Measurements from ENCODE around the gene FGFRL1. TPM values are rescaled to one million over a fixed set of nuclear protein-coding genes. Genes with fewer than 3 reads are reported as not detected.

Gene FGFRL1
- polyA plus RNA-seq, 4 donors = 33.3 to 45.2 (median 35.5) TPM

DNA sequence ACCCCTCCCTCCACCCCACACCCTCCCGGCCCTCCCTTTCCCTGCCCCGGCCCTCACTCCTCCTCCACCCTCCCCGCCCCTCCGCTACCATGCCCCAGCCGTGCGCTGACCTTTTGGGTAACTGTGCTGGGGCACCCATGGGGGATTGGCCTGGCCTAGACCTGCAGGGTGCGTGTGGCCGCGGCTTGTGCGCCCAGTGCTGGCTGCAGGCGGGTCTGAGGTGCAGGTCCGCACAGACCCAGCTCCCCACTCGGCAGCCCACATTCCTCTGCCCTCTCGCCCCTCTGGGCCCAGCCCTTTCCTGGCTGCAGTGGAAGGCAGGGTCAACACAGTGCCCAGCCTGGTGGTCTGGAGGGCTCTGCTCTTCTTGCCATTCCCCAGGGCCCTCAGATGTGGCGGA, 24.7 kb downstream of the FGFRL1 start:
- no peak for DNase-seq (ENCODE audit: low read depth in 4 of 4, low spot score in 3 of 4)

GRCh38 chr4:1036976-1037810, 25.8 kb downstream of the FGFRL1 start:
- DNase-seq (ENCODE audit: low read depth in 4 of 4, low spot score in 3 of 4) = no peak

- DNase-seq (ENCODE audit: low read depth in 4 of 4, low spot score in 3 of 4) = no peak
Observed at GRCh38 chr4:1038948-1039492, 27.6 kb downstream of the FGFRL1 start.

- DNase-seq (ENCODE audit: low read depth in 4 of 4, low spot score in 3 of 4) = no peak
Observed at GRCh38 chr4:1039493-1040343, 28.3 kb downstream of the FGFRL1 start.

DNA sequence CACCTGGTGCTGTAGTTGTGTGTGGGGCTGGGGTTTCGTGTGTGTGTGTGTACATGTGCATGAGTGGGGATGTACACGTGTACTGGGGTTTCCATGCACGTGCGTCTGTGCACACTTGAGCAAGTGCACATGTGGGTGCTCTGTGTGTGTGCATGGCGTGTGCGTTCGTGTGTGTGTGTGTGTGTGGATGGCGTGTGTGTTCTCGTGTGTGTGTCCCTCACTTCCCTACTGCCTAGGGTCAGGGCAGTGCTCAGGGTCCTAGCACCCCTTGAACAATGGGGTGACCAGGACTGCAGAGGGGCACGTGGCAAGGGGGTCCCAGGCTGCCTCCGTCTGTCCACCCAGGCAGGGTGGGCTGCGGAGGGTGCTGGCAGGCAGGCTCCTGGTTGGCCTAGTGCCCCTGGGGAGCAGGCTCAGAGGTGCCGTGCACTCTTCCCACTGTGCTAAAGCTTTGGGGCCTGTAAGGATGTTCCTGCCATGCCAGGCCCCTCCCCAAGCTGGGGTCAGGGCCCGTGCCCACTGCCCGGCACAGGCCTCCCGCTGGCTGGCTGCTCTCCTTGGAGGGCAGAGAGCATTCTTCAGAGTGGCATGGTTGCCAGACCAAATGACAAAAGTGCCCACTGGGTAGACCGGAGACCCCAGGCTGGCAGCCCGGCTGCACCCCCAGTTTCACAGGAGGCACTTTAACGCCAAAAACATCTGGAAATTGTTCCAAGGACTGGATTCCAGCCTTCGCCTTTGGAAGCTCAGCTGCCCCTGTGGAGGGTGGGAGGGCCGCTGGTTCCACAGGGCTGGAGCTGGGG, 29.1 kb downstream of the FGFRL1 start:
- no peak for DNase-seq (ENCODE audit: low read depth in 4 of 4, low spot score in 3 of 4)

- DNase-seq (ENCODE audit: low read depth in 4 of 4, low spot score in 3 of 4) = peak in 1 of 4 donors; percentile 47
Observed at GRCh38 chr4:1041147-1041935, 29.9 kb downstream of the FGFRL1 start.

DNA sequence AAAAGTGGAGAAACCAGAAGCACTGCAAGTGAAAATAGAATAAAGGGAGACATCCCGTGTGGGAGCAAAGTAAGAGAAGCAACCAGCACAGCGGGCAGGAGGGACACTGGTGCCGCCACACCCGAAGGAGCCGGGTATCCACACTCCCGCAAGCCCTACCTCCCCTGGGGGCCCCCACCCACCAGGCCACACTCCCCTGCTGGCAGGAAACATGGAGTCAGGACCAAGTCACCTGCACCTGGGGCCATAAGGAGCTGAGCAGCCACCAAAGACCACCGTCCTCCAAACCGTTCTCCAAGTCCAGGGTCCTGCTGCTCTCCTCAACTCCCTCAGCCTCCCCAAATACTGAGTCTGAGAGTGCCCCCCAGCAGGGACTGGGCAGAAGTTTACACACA, 30.5 kb downstream of the FGFRL1 start:
- no peak for DNase-seq (ENCODE audit: low read depth in 4 of 4, low spot score in 3 of 4)

GRCh38 chr4:1042352-1043055, 31.1 kb downstream of the FGFRL1 start:
- no peak for DNase-seq (ENCODE audit: low read depth in 4 of 4, low spot score in 3 of 4)

DNA sequence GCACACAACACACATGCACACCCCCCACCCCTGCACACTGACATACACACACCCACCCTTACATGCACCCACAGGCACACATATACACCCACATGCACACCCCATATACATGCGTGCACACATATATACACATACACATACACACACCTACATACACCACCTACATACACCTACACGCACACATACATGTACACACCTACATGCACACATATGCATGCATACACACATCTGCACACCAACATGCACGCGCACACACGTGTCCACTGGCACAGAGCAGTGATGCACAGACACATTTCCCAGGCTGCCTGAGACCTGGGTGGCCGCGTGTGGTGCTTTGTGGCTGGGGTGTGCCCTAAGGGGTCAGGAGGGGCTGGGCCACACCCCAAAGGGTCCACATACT, 31.7 kb downstream of the FGFRL1 start:
- DNase-seq (ENCODE audit: low read depth in 4 of 4, low spot score in 3 of 4) = no peak

GRCh38 chr4:1043651-1044468, 32.4 kb downstream of the FGFRL1 start:
- no peak for DNase-seq (ENCODE audit: low read depth in 4 of 4, low spot score in 3 of 4)

- no peak for DNase-seq (ENCODE audit: low read depth in 4 of 4, low spot score in 3 of 4)
Observed at GRCh38 chr4:1044469-1045192, 33.2 kb downstream of the FGFRL1 start.

DNA sequence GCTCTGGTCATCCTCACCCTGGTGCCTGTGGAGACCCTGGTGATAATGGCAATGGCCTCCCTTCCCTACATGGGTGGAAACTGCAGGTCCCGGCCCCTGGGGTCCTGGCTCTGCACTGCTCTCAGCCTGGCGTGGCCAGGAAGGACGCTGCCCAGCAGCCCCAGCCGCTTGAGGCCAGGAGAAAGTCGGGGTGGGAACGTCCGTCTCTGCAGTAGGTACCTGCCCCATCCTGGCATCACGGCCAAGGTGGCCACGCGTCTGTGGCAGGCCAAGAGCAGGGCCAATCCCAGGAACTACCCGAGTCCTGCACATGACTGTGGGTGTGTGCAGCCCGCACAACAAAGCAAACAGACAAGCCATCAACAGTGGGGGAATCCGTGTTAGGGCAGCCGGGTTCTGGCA, 33.8 kb downstream of the FGFRL1 start:
- no peak for DNase-seq (ENCODE audit: low read depth in 4 of 4, low spot score in 3 of 4)

DNA sequence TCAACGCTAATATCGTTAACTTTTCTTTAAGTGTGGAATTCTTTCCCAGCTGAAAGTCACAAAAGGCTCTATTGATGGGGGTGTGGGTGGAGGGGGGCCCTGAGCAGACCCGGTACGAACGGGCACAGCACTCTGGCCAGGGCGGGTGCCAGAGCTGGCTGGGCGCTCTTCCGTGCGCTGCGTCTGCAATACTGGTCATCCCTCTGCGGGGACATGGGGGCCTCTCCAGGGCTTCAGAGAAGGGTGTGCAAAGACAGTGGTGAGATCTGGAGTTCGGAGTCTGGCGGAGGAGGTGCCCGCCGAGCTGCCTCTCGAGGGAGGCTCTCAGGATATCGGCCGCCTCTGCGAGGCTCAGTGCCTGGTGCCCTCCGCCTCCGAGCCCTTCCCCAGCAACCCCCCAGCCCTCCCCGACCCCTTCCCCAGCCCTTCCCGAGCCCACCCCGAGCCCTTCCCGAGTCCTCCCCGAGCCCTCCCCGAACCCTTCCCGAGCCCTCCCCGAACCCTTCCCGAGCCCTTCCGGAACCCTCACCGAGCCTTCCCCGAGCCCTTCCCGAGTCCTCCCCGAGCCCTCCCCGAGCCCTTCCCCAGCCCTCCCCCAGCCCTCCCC, 34.3 kb downstream of the FGFRL1 start:
- no peak for DNase-seq (ENCODE audit: low read depth in 4 of 4, low spot score in 3 of 4)

DNA sequence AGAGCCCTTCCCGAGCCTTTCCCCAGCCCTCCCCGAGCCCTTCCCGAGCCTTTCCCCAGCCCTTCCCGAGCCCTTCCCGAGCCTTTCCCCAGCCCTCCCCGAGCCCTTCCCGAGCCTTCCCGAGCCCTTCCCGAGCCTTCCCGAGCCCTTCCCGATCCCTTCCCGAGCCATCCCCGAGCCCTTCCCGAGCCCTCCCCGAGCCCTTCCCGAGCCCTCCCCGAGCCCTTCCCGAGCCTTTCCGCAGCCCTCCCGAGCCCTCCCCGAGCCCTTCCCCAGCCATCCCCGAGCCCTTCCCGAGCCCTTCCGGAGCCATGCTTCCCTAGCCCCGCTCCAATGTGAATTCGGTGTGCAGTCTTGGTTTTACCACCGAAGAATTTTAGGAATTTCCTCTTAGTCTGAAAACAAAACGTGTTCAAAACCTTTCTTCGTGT, 35.2 kb downstream of the FGFRL1 start:
- DNase-seq (ENCODE audit: low read depth in 4 of 4, low spot score in 3 of 4) = peak in 1 of 4 donors; percentile 49

- no peak for DNase-seq (ENCODE audit: low read depth in 4 of 4, low spot score in 3 of 4)
Observed at GRCh38 chr4:1047106-1047975, 35.9 kb downstream of the FGFRL1 start.
